Measurements from ENCODE around the gene AGAP1. TPM values are rescaled to one million over a fixed set of nuclear protein-coding genes. Genes with fewer than 3 reads are reported as not detected.

Gene AGAP1
- total RNA-seq, 2 experiments from 2014 or later = not detected

- CTCF ChIA-PET (ENCODE audit: unreplicated experiment) = no interaction called here
- H4K20me1 ChIP-seq (ENCODE audit: insufficient read depth, low read length) = no peaks in the 10 kb centered on the region
- H3K36me3 ChIP-seq (ENCODE audit: insufficient read depth, low read length) = no peaks in the 10 kb centered on the region
- H2AFZ ChIP-seq (ENCODE audit: low read length) = no peak overlapping the region
- H3K4me2 ChIP-seq (ENCODE audit: low read length) = no peak overlapping the region
- no peaks in the 10 kb centered on the region for H3K4me1 ChIP-seq (ENCODE audit: insufficient read depth, low read length, poor library complexity, severe bottlenecking)
- POLR2A ChIA-PET = no interaction called here
- no TSS peak for BruUV-seq (replicated peaks)
- intact Hi-C loops (cut with micrococcal nuclease; ENCODE audit: unreplicated experiment) = no loop called here
- H3K9me3 ChIP-seq (ENCODE audit: low read length) = no peaks in the 10 kb centered on the region
- TF ChIP-seq CTCF (conservative IDR thresholded peaks at IDR 0.05; ENCODE audit: low read length) = no peak
- no peak for TF ChIP-seq EZH2phosphoT487 (IDR thresholded peaks at IDR 0.05; ENCODE audit: borderline replicate concordance, low read depth, low read length)
- DNase-seq (ENCODE audit: low spot score) = no peak
- no peaks in the 10 kb centered on the region for H3K9me2 ChIP-seq (ENCODE audit: insufficient read depth, low read length)
- H3K27ac ChIP-seq (ENCODE audit: low read depth, low read length, poor library complexity, severe bottlenecking) = no peak overlapping the region
- no peak overlapping the region for H3K4me3 ChIP-seq (ENCODE audit: low read depth, low read length, poor library complexity, severe bottlenecking)
- no peaks in the 10 kb centered on the region for H3K79me2 ChIP-seq (ENCODE audit: insufficient read depth, low read depth, low read length)
Measured at GRCh38 chr2:236040600-236041328, 546.9 kb downstream of the AGAP1 start.

DNA sequence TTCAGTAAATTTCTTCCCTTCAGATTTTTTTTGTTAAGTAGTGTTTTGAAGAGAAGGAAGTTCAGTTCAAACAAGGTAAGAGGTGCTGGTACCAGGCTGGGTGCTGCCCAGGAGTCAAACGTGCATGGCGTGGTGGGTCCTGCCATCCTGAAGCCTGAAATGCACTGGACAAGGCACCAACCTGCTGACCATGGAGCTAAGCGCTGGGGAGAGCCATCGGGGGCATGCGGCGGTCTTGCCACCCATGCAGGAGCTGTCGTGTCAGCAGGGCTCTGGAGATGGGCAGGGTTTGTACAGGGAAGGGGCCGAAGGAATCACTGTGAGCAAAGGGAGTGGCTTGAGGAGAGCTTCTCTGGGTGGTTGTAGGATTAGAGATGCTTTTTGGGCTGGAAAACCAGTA is 547.8 kb downstream of the AGAP1 start:
- Histone ChIP-seq H3K36me3 (ENCODE audit: insufficient read depth, low read length) (no peaks in the 10 kb centered on the region), H3K4me3 (ENCODE audit: low read depth, low read length, poor library complexity, severe bottlenecking) (no peak overlapping the region), H3K27ac (ENCODE audit: low read depth, low read length, poor library complexity, severe bottlenecking) (no peak overlapping the region), H3K4me2 (ENCODE audit: low read length) (no peak overlapping the region), H4K20me1 (ENCODE audit: insufficient read depth, low read length) (no peaks in the 10 kb centered on the region), H2AFZ (ENCODE audit: low read length) (no peak overlapping the region), H3K9me3 (ENCODE audit: low read length) (no peaks in the 10 kb centered on the region), H3K4me1 (ENCODE audit: insufficient read depth, low read length, poor library complexity, severe bottlenecking) (no peaks in the 10 kb centered on the region), H3K9me2 (ENCODE audit: insufficient read depth, low read length) (no peaks in the 10 kb centered on the region), H3K79me2 (ENCODE audit: insufficient read depth, low read depth, low read length) (no peaks in the 10 kb centered on the region)
- intact Hi-C loops (cut with micrococcal nuclease; ENCODE audit: unreplicated experiment) = no loop called here
- DNase-seq (ENCODE audit: low spot score) = no peak
- TF ChIP-seq CTCF (conservative IDR thresholded peaks at IDR 0.05; ENCODE audit: low read length) = no peak
- no peak for TF ChIP-seq EZH2phosphoT487 (IDR thresholded peaks at IDR 0.05; ENCODE audit: borderline replicate concordance, low read depth, low read length)
- ChIA-PET CTCF (ENCODE audit: unreplicated experiment) (no interaction called here), POLR2A (no interaction called here)
- no TSS peak for BruUV-seq (replicated peaks)

DNA sequence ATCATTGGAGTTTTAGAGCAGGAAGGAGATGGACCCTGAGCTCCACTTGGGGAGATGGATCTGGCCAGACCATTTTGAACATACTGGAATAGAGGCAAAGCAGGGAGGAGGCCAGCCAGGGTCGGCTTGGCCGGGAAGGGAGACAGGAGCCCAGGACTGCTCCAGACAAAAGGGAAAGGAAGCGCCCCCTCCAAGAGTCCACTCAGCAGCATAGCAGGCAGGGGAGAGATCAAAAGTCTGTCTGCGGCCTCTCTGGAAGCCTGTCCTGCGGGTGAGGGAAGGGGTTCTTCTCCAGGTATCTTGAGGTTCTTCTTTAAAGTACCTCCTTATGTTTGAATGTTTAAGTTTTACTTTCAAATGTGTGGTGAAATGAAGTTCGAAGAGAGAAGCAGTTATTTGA is 548.2 kb downstream of the AGAP1 start:
- ChIA-PET CTCF (ENCODE audit: unreplicated experiment) (no interaction called here), POLR2A (no interaction called here)
- Histone ChIP-seq H3K4me3 (ENCODE audit: low read depth, low read length, poor library complexity, severe bottlenecking) (no peak overlapping the region), H3K4me1 (ENCODE audit: insufficient read depth, low read length, poor library complexity, severe bottlenecking) (no peaks in the 10 kb centered on the region), H4K20me1 (ENCODE audit: insufficient read depth, low read length) (no peaks in the 10 kb centered on the region), H3K27ac (ENCODE audit: low read depth, low read length, poor library complexity, severe bottlenecking) (no peak overlapping the region), H2AFZ (ENCODE audit: low read length) (no peak overlapping the region), H3K79me2 (ENCODE audit: insufficient read depth, low read depth, low read length) (no peaks in the 10 kb centered on the region), H3K4me2 (ENCODE audit: low read length) (no peak overlapping the region), H3K36me3 (ENCODE audit: insufficient read depth, low read length) (no peaks in the 10 kb centered on the region), H3K9me3 (ENCODE audit: low read length) (no peaks in the 10 kb centered on the region), H3K9me2 (ENCODE audit: insufficient read depth, low read length) (no peaks in the 10 kb centered on the region)
- no TSS peak for BruUV-seq (replicated peaks)
- intact Hi-C loops (cut with micrococcal nuclease; ENCODE audit: unreplicated experiment) = no loop called here
- no peak for DNase-seq (ENCODE audit: low spot score)
- TF ChIP-seq EZH2phosphoT487 (IDR thresholded peaks at IDR 0.05; ENCODE audit: borderline replicate concordance, low read depth, low read length) (no peak), CTCF (conservative IDR thresholded peaks at IDR 0.05; ENCODE audit: low read length) (no peak)

Data from OCI-LY7 (cell line).